SU-DHL-6 (cell line): ENCODE results near the gene KCNK1.

Source experiments
- CTCF ChIP-seq: fragments of 200-600 bp; sonication (generic); IDR thresholded peaks from one replicate; pipeline ENCODE4 v1.5.1; 2017; ENCODE audit warnings: antibody characterized with exemption, mild to moderate bottlenecking, low read length, moderate library complexity; ENCODE audit not compliant: insufficient read depth, poor library complexity, severe bottlenecking
- EZH2phosphoT487 ChIP-seq: fragments of 200-600 bp; sonication (generic), shearing (Covaris generic); conservative IDR thresholded peaks from 2 replicates; pipeline ENCODE4 v1.6.1; 2018; ENCODE audit warnings: mild to moderate bottlenecking, antibody characterized with exemption, low read length, moderate library complexity, mixed read lengths

GRCh38 chr1:233600488-233600887 is 13.4 kb upstream of the KCNK1 start:
- TF ChIP-seq CTCF (no peak), EZH2phosphoT487 (no peak)
